ENCODE results near the gene SMG6. TPM values are rescaled to one million over a fixed set of nuclear protein-coding genes. Genes with fewer than 3 reads are reported as not detected.
"Not testable (repeated sequence)": the region's sequence is repeated elsewhere in the genome, so short reads cannot be mapped to it uniquely, and the experiment has no call there.

SMG6 gene
- polyA plus RNA-seq, 3 donors: 31.1 to 36.1 (median 32.9) TPM

DNA sequence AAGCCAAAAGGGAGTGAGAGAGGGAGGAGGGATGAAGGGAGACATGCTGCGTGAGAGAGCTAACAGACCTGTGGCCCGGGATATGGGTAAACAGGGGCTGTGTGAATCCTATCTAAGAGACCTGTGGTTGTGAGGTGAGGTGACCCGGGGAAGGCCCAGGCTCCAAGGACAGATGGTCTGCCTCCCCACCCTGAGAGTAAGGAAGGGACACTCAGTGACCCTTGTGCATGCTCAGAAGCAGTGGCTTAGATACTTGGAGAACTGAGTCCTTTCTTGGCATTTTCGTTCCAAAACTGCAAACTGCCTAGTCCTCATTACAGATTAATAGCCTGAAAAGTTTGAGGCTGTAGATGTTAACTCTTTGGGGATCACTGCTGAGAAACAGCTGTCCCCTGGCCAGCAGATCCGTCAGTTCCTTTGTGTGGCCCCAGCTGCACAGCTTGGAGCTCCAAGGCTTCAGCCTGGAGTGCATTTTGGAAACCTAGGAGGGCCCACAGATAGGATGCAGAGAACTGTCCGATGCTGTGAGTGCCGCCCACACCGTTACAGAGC lies 121.6 kb downstream of the SMG6 start:
- no peak for DNase-seq (ENCODE audit: low read depth in 3 of 3, low spot score in 2 of 3)

DNA sequence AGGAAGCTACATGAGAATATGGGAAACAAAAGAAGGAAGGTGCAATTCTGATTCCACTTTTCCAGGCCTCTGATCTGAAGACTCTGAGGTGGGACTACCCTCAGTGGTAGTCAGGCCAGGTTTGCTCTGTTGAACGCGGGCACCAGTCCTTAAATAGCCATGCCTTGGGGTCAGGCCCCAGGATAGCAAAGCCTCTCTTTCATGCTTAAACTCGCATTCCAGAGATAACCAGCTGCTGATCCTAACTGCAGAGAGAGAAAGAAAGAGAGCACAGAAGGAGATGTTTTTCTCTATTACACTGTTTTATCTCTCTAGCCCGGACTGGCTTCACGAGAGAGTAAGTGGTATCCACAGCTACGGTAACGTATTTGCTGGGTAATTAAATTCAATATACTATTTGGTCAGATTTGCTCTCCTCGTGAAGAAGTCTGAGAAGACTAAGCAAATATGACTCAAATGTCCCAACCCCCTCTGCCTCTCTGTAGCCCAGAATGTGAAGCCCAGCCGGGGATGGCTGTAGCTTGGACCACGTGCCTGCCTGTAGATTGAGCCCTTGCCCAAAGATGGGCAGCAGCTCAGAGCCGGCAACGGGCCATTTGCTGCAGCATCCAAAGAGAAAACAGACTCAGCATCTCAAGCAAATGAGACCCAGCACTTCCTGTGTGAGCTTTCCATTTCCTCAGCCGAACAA lies 122.2 kb downstream of the SMG6 start:
- no peak for DNase-seq (ENCODE audit: low read depth in 3 of 3, low spot score in 2 of 3)

DNA sequence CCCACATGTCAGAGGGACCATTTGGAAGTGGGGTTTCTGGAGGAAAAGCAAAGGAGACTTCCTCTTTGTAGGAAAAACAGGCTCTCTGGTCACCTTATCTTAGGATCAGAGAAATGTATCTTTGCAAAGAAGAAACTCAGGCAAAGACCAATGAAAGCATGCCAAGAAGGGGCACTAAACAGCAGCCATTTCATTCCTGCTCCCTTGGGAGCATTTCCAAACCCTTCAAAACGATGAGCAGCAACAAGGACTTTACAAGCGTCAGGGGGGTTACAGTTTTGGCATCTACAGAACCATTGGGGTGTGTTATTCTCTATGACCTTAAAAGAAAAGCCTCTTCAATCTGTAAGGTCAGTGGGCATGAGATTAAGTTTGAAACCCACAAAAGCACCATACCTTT lies 122.8 kb downstream of the SMG6 start:
- no peak for DNase-seq (ENCODE audit: low read depth in 3 of 3, low spot score in 2 of 3)

DNA sequence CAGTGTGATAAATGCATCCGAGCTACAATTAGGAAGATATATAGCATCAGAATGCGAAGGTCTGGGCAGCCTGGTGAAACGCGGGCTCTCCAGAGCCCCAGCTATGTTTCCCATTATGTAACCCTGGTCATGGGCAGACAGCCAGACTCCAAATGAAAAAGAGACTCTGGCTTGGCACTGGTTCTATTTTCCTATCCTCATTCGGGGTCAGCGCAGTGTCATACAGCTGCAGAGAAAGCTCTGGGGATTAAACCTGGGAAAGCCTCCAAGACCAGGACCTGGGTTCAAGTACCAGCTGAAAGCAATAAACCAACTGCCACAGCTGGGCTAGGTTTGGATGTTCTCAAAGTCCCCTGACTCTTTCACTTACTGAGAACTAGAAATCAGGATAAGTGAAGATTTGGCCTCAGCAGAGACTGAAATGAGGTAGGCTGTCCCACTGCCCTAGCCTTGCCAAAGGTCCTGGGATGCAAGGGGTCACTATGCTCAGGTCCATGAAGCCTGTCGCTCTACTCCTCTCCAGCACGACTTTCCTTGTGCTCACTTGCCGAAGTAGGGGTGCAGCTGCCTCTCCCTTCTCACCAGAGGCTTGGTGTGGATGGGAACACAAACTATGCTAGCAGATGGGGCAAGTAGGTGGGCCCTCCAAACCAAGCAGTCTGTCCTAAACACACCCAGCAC lies 123.8 kb downstream of the SMG6 start:
- DNase-seq (ENCODE audit: low read depth in 3 of 3, low spot score in 2 of 3): peak; percentile 89 to 91 (median 90)

DNA sequence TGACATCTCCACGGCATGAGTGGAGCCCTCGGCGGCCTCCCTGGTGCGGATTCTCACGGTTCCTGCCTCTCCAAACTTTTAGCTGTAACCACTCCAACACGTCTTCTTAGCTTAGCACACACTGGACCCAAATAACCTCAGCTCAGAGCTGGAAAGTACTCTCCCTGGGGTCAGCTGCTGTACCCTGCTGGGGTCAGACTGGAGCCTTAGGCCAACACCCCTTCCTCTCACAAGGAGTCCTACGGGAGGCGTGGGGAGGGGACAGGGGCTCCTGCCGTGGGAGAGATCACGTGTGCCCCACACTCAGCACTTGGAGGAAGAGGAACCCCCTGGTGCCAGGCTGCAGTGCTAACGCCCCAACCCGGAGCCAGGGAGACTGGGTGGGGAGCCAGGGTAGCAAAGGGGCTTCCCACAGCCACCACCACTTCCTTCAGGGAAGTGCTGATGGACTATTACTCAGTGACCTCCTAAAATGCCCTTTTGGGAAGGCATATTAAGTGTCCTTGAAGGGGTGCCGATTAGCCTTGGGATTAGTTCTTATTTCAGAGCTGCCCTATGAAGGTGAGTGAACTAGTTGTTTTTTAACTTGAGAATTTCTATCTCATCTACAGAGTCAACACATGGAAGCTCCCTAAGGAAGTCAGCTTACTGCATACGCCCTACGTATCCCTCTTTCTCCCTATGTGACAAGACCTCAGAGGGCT lies 124.6 kb downstream of the SMG6 start:
- DNase-seq (ENCODE audit: low read depth in 3 of 3, low spot score in 2 of 3): no peak

DNA sequence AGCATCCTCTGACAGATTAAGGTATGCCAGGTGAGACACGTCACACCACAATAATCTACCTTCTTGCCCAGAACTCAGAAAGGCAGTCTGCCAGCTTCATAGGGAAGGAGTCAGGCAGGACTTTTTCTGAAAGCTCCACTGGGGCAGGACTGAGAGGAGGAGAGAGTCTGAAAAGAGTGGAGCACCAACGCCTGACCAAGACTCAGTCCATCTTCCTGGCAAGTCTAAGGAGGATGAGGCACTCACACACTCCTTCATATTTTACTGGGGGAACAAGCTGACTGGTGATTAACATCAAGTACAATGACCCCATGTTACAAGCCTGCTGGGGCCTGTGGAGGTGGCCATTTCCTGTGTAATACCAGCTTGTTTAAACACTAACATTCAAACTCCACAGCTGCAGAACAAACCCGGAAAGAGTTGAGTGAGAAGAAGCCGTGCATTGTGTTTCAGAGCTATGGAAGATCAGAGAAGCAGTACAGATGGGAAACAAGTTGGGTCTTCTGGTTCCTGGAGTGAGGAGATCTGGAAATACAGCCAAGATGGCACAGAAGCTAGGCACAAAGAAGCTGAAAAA lies 126.3 kb downstream of the SMG6 start:
- DNase-seq (ENCODE audit: low read depth in 3 of 3, low spot score in 2 of 3): no peak

DNA sequence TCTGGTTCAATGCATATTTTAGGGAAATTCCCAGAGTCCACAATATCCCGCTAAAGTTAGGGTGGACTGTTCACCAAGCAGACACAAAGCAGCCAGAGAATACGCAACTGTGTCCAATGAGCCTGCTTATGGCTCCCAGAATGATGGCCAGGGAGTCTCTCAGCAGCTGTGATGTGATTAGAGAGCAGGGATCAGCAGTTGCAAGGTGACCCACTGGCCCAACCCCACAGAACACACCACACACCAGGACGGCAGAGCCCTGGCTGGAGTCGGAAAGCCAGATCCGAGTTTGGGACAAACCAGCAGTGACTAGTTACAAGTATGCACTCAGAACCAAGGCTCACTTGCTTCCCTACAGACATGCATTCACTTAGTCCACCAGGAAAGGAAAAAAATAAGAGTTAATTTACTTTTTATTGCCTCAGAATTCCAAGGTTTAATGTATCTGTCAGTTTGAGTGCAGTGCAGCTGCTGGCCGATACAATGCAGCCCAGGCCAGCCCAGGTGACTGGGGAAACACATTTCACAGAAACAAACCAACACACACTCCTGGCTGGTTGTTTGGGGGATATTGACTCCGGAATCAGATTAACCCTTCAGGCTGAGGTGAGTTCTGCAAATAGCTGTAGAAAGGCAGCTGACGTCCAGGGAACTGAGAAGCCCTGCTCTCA lies 127.0 kb downstream of the SMG6 start:
- DNase-seq (ENCODE audit: low read depth in 3 of 3, low spot score in 2 of 3): peak in 1 of 3 donors; percentile 72

DNA sequence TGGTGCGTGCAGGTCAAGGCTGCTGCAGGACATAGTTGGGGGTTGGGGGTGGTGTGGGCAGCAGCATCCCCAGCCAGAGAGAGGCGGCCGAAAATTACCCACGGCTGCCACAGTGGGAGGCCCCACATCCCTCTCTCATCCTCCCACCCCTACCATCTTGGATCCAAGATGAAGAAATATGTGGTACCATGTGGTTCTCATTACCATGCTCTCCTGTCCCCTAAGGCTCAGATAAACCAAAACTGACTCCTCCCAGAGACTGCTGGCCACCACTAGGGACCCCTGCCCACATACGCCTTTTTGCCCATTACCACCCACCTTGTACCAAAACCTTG lies 128.3 kb downstream of the SMG6 start:
- DNase-seq (ENCODE audit: low read depth in 3 of 3, low spot score in 2 of 3): no peak

DNA sequence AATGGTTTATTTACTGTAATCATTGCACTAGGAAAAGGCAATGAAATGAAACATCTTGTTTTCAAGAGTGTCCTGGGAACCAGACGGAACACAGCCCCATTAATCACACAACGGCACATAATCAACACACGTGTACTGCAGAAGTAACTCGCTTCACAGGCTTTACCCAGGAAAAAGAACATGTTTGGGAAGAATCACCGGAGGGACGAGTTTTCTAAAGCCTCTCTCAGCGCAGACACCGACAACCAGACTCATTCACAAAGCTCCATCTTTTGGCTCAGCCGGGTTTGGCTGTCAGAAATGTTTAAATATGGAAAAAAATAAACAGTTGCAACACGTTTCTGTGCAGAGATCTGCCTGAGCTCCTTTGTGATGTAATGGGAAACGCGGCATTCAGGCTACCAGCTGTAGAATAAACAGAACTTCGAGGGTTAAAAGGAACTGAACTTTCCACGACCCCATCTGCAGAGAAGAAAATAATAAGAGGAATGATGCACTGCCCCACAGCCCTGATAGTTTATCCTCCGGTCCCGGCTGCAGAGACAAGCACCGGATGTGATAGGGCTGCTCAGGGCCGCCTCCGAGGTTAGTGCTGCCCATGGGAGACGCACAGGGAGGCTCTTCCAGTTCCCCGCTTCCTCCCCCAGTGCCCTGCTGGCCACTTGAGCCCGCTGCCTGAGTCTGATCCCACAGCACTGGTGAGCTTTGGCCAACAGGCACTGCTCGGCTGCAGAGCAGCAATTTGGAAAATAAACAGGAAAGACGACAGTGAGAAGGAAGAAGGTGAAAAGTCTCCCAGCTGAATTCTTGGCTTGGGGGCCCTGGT lies 128.9 kb downstream of the SMG6 start:
- peak; percentile 71 to 83 (median 78) for DNase-seq (ENCODE audit: low read depth in 3 of 3, low spot score in 2 of 3)

DNA sequence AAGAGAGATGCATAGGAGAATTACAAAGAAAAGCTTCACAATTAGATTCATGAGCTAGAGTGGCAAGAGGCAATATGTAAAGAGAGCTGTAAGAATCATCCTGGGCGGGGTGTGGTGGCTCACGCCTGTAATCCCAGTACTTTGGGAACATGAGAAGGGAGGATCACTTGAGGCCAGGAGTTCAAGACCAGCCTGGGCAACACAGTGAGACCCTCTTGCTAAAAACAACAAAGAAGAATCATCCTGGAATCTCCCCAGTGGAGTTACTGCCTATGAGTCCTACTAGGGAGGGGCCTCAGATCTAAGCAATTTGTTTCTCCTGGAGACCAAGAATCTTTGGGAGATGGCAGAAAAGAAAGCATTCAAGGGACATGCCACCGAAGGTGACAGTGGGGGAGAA lies 129.6 kb downstream of the SMG6 start:
- no peak for DNase-seq (ENCODE audit: low read depth in 3 of 3, low spot score in 2 of 3)

DNA sequence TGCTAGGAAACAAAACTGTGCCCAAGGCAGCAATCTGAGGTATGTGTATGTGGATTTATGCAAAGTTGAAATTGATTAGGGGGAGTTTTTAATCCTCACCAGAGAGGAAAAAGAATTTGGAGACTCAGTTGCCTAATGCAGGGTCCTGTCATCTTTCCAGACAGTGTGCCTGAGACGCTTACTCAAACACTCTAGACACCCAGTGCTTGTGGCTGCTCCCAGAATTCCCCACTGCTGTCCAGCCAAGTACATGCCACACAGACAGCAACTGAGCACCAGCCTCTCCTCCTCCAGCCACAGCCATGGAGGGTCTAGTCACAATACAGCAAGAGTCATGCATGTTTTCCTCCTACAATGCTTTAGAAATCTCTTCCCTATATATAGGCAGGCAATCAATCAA lies 130.6 kb downstream of the SMG6 start:
- DNase-seq (ENCODE audit: low read depth in 3 of 3, low spot score in 2 of 3): no peak

DNA sequence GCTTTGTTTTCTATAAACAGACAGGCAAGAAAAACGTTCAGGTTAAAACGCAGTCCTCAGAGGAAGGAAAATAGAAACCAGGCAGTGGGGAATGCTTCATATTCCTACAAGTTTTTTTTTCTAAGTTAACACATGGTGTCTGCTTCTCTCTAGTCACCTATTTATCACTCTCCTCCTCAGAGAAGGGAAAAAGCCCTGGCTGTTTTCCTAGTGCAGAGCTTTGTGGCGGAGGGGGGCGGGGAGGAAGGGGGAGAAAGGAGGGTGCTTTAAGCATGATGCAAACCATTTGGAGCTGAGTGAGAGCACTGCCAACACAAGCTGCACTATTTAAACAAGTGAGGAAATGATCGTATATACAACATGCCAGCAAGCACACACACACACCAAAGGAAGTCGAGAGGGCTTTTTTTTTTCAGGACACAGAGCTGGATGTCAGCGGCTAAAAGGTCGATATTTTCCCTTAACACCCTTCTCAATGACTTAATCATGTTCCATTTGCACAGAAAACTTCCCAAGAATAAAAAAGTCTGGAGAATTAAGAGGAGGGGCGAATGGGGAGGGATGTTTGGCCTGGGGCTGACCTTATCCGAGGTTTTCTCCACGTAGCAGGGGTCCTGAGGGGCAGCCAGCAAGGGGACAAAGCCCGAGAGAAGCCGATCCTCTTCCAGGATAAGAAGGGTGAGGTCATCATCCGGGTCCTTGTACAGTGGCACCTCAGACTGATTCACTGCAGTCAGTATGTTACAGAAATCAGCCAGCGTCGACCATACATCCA lies 131.3 kb downstream of the SMG6 start:
- DNase-seq (ENCODE audit: low read depth in 3 of 3, low spot score in 2 of 3): peak; percentile 79 to 85 (median 83)

DNA sequence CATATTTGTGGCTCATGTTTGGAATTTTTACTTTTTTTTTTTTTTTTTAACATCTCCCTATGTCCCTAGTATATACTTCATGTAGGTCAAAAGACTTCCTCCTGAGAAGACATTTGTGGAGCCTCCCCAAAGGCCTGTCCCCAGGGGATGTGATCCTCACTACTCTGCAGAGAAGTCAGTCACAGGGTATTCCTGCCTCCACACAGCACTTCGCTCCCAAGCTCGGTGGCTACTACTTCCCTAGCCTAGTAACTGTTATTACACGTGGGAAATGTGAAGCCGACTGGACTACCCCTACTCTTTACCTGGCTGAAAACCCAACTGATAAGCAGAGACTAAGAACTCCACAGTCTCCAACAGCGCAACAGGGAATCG lies 131.9 kb downstream of the SMG6 start:
- DNase-seq (ENCODE audit: low read depth in 3 of 3, low spot score in 2 of 3): no peak

DNA sequence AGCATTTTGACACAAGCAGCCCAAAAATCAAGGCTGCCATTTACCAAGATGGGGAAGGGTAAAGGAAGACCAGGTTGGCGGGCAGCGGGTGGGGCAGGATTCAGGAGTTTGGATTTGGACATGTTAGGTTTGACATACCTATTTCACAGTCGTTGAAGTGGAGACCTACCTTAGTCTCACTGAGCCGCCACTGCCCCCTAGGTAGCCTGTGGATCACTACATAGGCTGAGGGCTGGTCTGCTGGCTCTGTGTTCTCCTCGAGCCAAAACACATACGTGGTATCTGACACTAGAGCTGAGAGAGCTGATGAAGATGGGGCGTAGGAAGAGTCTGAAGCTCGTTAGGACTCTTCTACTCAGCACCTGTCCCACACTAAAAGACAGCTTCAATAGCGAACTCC lies 133.6 kb downstream of the SMG6 start:
- no peak for DNase-seq (ENCODE audit: low read depth in 3 of 3, low spot score in 2 of 3)

DNA sequence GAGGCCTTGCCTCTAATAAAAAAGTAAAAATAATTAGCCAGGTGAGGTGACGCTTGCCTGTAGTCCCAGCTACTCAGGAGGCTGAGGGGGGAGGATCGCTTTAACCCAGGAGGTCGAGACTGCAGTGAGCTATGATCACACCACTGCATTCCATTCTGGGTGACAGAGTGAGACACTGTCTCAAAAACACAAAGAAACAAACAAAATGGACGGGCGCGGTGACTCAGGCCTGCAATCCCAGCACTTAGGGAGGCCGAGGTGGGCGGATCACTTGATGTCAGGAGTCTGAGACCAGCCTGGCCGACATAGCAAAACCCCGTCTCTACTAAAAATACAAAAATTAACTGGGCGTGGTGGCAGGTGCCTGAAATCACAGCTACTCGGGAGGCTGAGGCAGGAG lies 137.9 kb downstream of the SMG6 start:
- not testable (repeated sequence) for DNase-seq (ENCODE audit: low read depth in 3 of 3, low spot score in 2 of 3)

DNA sequence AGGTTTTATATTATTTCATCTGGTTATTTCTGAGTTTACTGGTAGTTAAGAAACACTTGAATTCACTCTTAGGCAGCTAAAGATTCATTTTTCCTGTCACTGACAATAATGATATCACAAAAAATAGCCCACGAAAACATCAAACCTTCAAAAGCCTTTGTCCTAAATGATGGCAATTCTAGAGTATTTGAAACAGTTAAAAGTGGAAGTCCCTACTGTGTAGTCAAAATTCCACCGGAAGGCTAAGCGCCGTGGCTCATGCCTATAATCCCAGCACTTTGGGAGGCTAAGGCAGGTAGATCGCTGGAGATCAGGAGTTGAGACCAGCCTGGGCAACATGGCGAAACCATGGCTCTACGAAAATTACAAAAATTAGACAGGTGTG lies 145.2 kb downstream of the SMG6 start:
- no peak for DNase-seq (ENCODE audit: low read depth in 3 of 3, low spot score in 2 of 3)

DNA sequence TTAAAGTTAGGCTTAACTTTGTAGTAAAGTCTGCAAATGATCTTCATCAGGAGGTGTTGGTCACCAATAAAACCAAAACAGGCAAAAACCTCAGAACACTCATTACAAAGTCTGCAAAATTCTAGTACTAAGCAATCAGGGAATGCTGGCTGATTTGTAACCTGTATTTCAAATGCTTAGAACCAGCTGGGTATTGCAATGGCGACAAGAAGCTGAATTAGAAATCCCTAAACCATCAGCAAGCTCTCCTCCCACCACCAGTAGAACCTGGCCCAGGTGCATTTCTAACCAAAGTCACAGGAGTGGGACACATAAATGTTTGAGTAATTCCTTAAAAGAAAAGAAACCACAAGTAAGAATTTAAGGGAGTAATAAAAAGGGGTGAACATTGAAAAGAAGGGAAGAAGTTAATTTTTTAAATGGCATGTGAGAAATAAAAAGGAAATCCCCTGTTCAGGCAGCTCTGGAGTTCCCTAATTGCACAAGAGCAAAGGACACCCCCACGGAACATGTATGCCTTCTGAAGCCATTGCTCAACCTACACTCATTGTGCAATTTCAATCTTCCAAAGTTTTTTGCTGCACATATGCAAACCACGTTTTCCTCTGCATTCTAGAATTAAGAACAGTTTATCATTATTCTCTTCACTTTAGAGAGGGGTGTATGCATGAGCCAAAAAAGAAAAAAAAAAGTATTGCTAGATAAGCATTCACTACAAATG lies 145.8 kb downstream of the SMG6 start:
- no peak for DNase-seq (ENCODE audit: low read depth in 3 of 3, low spot score in 2 of 3)

DNA sequence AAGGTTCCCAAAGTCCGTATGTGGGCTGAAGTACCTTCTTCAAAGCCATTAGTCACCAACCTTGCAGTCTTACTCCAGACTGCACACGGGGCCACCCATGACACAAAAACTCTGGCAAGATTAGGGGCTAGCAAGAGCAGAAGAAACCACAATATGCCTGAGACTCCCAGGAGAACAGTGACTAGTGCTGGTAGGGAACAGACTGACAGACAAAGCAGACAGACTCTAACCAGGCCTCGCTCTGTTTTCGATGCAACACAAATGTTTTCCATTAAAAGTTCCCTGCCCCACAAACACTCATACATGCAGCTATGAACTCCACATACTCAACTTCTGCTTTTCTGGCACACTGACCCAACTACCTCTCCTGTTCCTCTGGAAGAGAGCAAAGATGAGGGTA lies 146.5 kb downstream of the SMG6 start:
- DNase-seq (ENCODE audit: low read depth in 3 of 3, low spot score in 2 of 3): no peak

DNA sequence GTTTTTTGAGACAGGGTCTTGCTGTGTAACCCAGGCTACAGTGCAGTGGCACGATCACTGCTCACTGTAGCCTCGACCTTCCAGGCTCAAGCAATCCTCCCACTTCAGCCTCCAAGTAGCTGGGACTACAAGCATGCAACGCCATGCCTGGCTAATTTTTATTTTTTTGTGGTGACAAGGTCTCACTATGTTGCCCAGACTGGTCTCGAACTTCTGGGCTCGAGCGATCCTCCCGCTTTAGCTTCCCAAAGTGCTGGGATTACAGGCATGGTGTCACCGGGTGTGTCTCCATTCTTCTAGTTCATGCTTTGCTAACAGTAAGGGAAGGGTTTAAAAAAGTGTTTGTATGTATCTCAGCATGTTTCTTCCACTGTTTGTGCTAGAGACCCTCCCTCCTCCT lies 146.9 kb downstream of the SMG6 start:
- no peak for DNase-seq (ENCODE audit: low read depth in 3 of 3, low spot score in 2 of 3)
